D721Med (cell line): ENCODE data around the gene CACNB2.
"Not testable (repeated sequence)": the region's sequence is repeated elsewhere in the genome, so short reads cannot be mapped to it uniquely, and the experiment has no call there.

Experiments
- DNase-seq: peaks from one replicate; pipeline ENCODE4 v3.0.0; 2011; ENCODE audit warnings: low spot score; ENCODE audit not compliant: insufficient read length
- FAIRE-seq: peaks from 2 replicates; lab custom pipeline; 2011; peaks lifted over from hg19 to GRCh38; lab: Jason Lieb, UNC
- TF ChIP-seq, protein P1 (sequence below): IDR thresholded peaks from 2 replicates; pipeline ENCODE4 v1.5.1; 2012; ENCODE audit warnings: mild to moderate bottlenecking, control low read depth; ENCODE audit not compliant: insufficient read depth; ENCODE audit errors: missing control alignments

CACNB2 gene

DNA sequence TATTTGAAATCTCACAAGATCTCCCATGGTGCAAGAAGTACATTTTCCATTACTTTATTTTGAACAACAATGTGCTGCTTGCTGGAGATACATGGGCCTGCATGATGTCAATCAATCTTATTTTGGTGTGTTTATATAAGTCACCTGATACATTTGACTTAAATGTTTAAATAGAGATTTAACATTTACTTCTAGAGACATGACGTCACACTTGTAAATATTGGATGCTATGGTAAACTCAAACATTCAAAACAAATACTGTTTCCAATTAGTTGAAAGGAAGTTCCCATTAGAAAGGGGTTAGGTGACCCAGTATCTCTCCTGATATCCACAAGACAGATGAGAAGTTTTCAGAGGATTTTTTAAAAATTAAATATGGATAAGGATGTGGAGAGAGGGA lies 296.7 kb downstream of the CACNB2 start:
- TF ChIP-seq, protein P1, sequence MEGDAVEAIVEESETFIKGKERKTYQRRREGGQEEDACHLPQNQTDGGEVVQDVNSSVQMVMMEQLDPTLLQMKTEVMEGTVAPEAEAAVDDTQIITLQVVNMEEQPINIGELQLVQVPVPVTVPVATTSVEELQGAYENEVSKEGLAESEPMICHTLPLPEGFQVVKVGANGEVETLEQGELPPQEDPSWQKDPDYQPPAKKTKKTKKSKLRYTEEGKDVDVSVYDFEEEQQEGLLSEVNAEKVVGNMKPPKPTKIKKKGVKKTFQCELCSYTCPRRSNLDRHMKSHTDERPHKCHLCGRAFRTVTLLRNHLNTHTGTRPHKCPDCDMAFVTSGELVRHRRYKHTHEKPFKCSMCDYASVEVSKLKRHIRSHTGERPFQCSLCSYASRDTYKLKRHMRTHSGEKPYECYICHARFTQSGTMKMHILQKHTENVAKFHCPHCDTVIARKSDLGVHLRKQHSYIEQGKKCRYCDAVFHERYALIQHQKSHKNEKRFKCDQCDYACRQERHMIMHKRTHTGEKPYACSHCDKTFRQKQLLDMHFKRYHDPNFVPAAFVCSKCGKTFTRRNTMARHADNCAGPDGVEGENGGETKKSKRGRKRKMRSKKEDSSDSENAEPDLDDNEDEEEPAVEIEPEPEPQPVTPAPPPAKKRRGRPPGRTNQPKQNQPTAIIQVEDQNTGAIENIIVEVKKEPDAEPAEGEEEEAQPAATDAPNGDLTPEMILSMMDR, result no peak
- DNase-seq (no peak), FAIRE-seq (no peak)

DNA sequence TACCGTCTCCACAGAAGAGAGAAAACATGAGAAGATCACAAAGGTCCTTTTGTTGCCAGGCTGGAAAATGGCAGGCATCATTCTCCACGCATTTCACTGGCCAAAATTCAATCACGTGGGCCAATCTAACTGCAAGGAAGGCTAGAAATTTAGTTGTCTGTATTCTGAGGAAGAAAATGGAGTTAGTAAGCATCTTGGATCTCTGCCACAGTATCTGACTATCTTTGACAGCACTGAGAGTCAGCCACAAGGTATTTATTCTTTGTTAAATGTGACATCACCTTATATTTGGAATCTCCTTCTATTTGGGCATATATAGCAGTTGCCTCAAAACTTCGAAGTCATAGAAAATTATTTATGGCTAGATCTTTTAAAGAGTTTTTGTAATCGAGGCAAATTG lies 297.3 kb downstream of the CACNB2 start:
- DNase-seq, result no peak
- no peak for FAIRE-seq

DNA sequence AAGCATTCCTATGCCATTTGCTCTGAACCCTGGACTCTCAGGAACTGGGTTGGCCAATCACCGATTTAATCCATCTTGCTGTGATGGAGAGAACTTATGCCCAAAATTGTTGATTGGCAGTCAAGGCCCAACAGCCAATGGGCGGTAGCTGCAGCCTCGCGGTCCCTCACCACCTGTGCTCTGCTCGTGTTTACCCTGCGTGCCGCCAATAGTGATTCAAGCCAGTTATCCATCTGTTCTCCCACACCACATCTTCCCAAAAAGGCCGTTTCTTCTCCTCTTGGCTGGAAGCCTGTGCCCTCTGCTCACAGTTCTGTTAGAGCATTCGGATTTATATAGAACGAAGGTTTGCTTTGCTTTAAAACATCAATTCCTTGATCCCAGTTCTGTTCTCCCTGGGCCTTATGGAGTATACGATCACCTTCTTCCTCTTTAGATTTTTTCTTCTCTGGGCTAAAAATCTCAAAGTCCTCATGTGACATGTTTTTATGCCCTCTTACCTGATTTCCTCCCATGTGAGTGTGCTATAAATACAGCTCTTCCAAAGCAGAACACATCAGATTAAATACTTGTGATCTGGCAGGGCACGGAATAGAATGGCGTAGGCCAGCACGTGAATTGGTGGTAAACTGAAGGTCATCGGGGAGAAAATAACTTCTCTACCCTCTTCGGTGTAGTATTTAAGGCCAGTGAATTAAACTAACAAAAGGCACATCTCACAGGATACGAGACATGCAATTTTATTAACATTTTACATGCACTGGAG lies 298.3 kb downstream of the CACNB2 start:
- no peak for FAIRE-seq
- DNase-seq, result no peak
- TF ChIP-seq, protein P1, result no peak

More for the DNA sequence above, 297.3 kb downstream of the CACNB2 start:
- TF ChIP-seq, protein P1, result no peak

DNA sequence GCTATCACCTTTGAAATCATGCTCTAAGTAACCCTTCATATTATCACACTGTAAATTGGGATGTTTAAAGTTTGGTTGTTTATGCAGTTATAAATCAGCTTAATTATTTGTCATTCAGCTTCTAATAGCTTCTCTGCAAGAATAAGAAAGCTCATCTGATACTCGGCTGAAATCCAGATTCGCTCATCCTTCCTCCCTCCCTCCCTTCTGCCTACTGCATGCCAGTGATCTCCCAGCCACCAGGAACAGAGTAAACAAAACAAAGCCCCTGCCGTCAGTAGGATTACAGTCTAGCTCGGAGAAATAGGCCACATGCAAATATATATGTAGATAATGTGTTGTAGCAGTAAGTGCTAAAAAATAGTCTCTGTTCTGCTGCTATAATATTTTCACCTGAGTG lies 299.4 kb downstream of the CACNB2 start:
- DNase-seq, result no peak
- FAIRE-seq, result no peak
- TF ChIP-seq, protein P1, result no peak

DNA sequence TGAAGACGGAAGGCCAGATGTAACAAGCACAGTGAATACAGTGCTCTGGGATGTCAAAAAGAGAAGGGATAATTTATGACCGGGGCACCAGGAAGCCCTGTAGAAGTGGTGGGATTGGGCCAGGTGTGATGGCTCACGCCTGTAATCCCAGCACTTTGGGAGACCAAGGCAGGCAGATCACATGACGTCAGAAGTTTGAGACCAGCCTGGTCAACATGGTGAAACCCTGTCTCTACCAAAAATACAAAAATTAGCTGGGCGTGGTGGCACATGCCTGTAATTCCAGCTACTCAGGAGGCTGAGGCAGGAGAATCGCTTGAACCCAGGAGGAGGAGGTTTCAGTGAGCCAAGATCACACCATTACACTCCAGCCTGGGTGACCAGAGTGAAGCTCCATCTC lies 305.4 kb downstream of the CACNB2 start:
- FAIRE-seq, DNase-seq: not testable (repeated sequence)

DNA sequence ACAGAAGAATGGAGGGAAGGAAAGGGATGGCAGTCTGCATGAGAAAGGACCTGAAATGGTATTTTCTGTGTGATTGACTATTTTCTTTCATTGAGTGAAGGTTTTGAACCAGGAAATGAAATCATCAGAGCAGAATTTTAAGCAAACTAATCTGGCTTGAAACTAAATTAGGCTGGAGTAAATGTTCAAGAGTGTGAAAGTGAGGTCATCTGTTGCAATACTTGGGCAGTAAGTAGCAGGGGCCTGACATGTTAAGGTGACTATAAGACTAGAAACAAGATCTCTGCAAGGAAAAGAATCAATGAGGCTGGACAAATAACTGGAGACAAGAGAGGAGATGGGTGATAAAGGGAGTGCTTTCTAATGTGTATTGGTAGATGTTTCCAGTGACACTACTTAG lies 306.0 kb downstream of the CACNB2 start:
- peak; percentile 63 for FAIRE-seq
- DNase-seq, result no peak
- TF ChIP-seq, protein P1, result no peak

DNA sequence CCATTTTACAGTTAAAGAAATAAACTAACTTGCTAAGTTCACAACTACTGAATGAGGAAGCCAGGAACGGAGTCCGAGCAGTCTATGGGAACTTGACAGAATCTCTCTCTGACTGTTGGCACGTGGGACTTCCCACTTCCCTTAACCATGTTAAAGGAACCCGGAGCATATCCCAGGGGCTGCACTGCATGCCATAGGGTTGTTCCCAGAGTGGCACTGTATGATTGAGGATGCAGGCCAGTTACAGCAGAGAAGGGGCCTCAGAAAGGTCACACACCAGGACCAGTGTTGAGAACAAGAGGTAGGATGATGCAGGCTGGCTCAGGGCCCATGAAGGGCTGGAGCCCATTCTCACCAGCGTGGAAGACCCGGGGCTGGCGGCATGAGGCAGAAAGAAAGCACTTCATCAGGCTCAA lies 309.4 kb downstream of the CACNB2 start:
- TF ChIP-seq, protein P1, result no peak
- FAIRE-seq, result no peak

More for the DNA sequence above, 309.4 kb downstream of the CACNB2 start:
- DNase-seq, result no peak
